Left ventricle myocardium inferior (tissue), 1 donor: ENCODE measurements around the gene LINGO4. TPM values are rescaled to one million over a fixed set of nuclear protein-coding genes. Genes with fewer than 3 reads are reported as not detected.

Source experiments
- DNase-seq: peaks from one replicate; pipeline ENCODE4 v3.0.0-alpha.2; 2020
- H3K27ac ChIP-seq: fragments of 200-600 bp; replicated peaks from 2 replicates; pipeline ENCODE4 v1.8.0; 2021
- H3K27me3 ChIP-seq: fragments of 200-600 bp; 2 replicates; pipeline ENCODE4 v1.8.0; 2021; ENCODE audit warnings: low read depth
- H3K36me3 ChIP-seq: fragments of 200-600 bp; 2 replicates; pipeline ENCODE4 v1.8.0; 2021
- H3K4me1 ChIP-seq: fragments of 200-600 bp; 2 replicates; pipeline ENCODE4 v1.8.0; 2021
- H3K4me3 ChIP-seq: fragments of 200-600 bp; 2 replicates; pipeline ENCODE4 v1.8.0; 2021; ENCODE audit warnings: mild to moderate bottlenecking, moderate library complexity
- H3K9me3 ChIP-seq: fragments of 200-600 bp; replicated peaks from 2 replicates; pipeline ENCODE4 v1.8.0; 2021
- CTCF ChIP-seq: fragments of 200-600 bp; IDR thresholded peaks from 2 replicates; pipeline ENCODE4 v1.8.0; 2021; ENCODE audit warnings: antibody characterized with exemption, mild to moderate bottlenecking, borderline replicate concordance
- intact Hi-C: fragments of 100-400 bp; cut with micrococcal nuclease; formaldehyde crosslinking; loops from one replicate; pipeline ENCODE4 v1.11.0; 2022
- total RNA-seq: library from RNA; stranded (reverse); fragmentation: NEBNext Ultra II Directional; extraction: Animal tissue kit (Norgen Biotek cat#: 25700); gene quantifications from one replicate; pipeline ENCODE4 v1.2.1, GENCODE V29; 2021
- donor health status: DM: no; HTN: yes; CAD: no; lungs with severe emphysema.

The LINGO4 gene
- total RNA-seq, 1 donor from 2014 or later: 0.77 TPM

GRCh38 chr1:151829352-151830046 is 24.3 kb upstream of the LINGO4 start:
- DNase-seq: no peak
- no peak overlapping the region for H3K27ac ChIP-seq
- TF ChIP-seq CTCF: no peak
- intact Hi-C loops: no loop called here
- no peaks in the 10 kb centered on the region for H3K27me3 ChIP-seq
- no peak overlapping the region for H3K4me3 ChIP-seq
- no peaks in the 10 kb centered on the region for H3K9me3 ChIP-seq
- no peaks in the 10 kb centered on the region for H3K36me3 ChIP-seq
- peaks cover 52% of the 10 kb centered on the region for H3K4me1 ChIP-seq

- Histone ChIP-seq H3K9me3 (no peaks in the 10 kb centered on the region), H3K27me3 (no peaks in the 10 kb centered on the region), H3K27ac (no peak overlapping the region), H3K4me1 (peaks cover 52% of the 10 kb centered on the region), H3K36me3 (no peaks in the 10 kb centered on the region), H3K4me3 (no peak overlapping the region)
- TF ChIP-seq CTCF: no peak
- DNase-seq: no peak
- intact Hi-C loops: no loop called here
These were observed 23.7 kb upstream of the LINGO4 start for GRCh38 chr1:151828921-151829320.

GRCh38 chr1:151827853-151828252 is 22.6 kb upstream of the LINGO4 start:
- DNase-seq: no peak
- Histone ChIP-seq H3K9me3 (no peaks in the 10 kb centered on the region), H3K4me3 (no peak overlapping the region), H3K36me3 (no peaks in the 10 kb centered on the region), H3K27me3 (no peaks in the 10 kb centered on the region), H3K4me1 (peaks cover 47% of the 10 kb centered on the region), H3K27ac (no peak overlapping the region)
- intact Hi-C loops: no loop called here
- no peak for TF ChIP-seq CTCF

GRCh38 chr1:151825751-151826660 is 20.8 kb upstream of the LINGO4 start:
- peaks cover 40% of the 10 kb centered on the region for H3K4me1 ChIP-seq
- DNase-seq: no peak
- no peaks in the 10 kb centered on the region for H3K36me3 ChIP-seq
- intact Hi-C loops: no loop called here
- H3K27ac ChIP-seq: no peak overlapping the region
- no peaks in the 10 kb centered on the region for H3K27me3 ChIP-seq
- H3K4me3 ChIP-seq: no peak overlapping the region
- TF ChIP-seq CTCF: no peak
- no peaks in the 10 kb centered on the region for H3K9me3 ChIP-seq

- no peaks in the 10 kb centered on the region for H3K27me3 ChIP-seq
- TF ChIP-seq CTCF: no peak
- intact Hi-C loops: no loop called here
- H3K27ac ChIP-seq: no peak overlapping the region
- no peak overlapping the region for H3K4me3 ChIP-seq
- H3K9me3 ChIP-seq: no peaks in the 10 kb centered on the region
- no peak for DNase-seq
- H3K36me3 ChIP-seq: no peaks in the 10 kb centered on the region
- H3K4me1 ChIP-seq: peaks cover 47% of the 10 kb centered on the region
These were observed 20.0 kb upstream of the LINGO4 start for GRCh38 chr1:151825204-151825603.
